IPS-11a (cell line): ENCODE data around the gene AGBL5.

ENCODE experiments used
- H3K4me3 ChIP-seq: one replicate; pipeline ENCODE4 v1.5.1; 2013; ENCODE audit warnings: low read depth, low read length, control low read depth

Gene AGBL5

DNA sequence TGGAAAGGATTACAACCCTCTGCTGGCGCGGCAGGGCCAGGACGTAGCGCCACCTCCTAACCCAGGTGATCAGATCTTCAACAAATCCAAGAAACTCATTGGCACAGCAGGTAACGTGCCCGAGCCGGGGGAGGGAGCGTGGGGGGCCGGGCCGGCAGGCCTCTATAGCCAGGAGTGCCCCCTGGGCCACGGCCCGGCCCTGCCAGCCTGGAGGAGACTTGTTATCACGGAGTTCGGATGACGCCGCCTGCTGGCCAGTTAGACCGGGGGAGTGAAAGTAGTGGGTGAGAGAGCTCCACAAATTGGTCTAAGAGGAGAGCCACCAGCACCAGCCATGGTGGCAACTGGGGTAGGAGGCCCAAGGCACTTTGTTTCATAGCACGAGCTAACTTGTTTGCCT lies 27.3 kb upstream of the AGBL5 start:
- H3K4me3 ChIP-seq: no peak overlapping the region

GRCh38 chr2:27024812-27025211 lies 26.7 kb upstream of the AGBL5 start:
- H3K4me3 ChIP-seq: no peak overlapping the region

- H3K4me3 ChIP-seq: no peak overlapping the region
Measured at GRCh38 chr2:27025281-27025800, 26.1 kb upstream of the AGBL5 start.

GRCh38 chr2:27025861-27026851 lies 25.3 kb upstream of the AGBL5 start:
- no peak overlapping the region for H3K4me3 ChIP-seq

GRCh38 chr2:27027211-27027651 lies 24.2 kb upstream of the AGBL5 start:
- no peak overlapping the region for H3K4me3 ChIP-seq

DNA sequence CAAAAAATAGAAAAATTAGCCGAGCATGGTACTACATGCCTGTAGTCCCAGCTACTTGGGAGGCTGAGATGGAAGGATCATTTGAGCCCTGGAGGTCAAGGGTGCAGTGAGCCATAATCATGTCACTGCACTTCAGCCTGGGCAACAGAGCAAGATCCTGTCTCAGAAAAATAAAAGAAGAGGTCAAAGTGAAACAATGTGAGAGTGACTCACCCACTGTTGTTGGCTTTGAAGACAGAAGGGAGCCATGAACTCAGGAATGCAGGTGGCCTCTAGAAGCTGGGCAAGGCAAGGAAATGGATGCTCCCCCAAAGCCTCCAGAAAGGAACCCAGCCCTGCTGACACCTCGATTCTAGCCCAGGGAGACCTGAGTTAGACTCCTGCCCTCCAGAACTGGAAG lies 22.4 kb upstream of the AGBL5 start:
- no peak overlapping the region for H3K4me3 ChIP-seq

DNA sequence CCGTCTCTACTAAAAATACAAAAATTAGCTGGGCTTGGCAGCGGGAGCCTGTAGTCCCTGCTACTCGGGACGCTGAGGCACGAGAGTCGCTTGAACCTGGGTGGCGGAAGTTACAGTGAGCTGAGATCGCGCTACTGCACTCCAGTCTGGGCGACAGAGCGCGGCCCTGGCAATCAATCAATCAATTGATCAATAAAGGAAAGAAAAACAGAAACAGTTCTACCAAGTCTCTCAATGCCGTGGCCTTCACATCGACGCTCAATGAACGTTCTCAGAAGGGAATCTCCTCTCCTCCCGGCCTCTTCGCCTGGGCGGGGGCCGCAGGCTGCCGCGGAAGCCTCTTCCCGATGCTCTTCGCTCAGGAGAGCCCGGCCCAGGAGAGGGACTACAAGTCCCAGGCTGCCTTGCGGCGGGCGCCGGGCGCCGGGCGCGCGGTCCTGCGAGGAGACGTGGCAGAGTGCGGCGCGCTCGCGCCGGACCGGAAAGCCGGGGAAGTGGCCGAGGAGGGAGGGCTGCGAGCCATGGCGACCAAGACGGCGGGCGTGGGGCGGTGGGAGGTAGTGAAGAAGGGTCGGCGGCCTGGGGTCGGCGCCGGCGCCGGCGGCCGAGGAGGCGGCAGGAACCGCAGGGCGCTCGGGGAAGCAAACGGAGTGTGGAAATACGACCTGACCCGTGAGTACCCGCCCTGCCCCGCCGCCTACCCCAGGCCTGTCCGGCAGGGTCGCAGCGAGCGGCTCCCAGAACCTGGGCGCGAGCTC lies 18.8 kb upstream of the AGBL5 start, which contains the start of gene TMEM214:
Gene TMEM214, plus strand, starts transcription at position 471 of the 758 bp plus-strand sequence. Its CDS starts 51 bp downstream, at position 522.
- H3K4me3 ChIP-seq: peak within 1 kb of the TSS; percentile 71

DNA sequence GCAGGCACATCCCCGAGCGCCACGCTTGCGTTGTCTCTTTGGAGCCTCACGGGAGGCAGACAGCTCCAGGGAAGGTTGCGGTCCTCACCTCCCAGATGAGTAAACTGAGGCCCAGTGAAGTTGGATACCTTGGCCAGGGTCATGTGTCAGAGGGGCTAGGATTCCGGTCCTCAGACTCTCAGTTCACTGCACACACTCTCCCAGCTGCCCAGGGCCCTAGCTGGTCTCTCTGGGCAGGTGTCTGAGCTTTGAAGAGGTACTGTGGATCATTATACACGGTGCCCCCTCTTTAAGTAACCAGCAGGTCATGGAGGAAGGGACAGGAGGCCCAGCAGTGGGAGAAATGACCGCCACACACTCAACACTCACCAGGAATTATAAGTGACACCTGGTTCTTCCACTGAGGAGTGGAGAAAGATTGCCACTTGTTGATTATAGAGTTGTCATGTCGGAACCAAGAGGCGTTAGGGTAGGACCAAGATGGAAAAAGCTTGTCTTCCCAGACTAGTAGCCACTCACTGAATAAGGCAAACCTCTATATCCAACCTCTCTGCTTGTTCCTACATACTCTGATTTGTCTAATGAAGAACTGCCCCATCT lies 18.1 kb upstream of the AGBL5 start:
- H3K4me3 ChIP-seq: peak overlapping the region; percentile 71

DNA sequence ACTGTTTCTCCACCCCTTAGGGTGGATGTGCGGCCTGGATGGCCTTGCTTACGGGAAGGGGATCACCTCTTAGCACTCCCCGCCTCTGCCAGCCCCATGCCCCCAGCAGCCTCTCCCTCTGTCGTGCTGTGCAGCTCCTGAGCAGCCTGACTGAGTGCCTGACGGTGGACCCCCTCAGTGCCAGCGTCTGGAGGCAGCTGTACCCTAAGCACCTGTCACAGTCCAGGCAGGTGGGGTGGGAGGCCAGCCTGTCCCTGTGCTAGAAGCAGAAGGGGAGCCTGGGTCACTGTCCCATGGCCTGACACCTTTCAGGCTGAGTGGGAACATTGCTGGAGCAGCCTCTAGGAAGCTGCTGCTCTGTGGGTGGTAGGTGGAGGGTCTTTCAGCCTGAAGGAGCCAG lies 13.5 kb upstream of the AGBL5 start:
- no peak overlapping the region for H3K4me3 ChIP-seq

- H3K4me3 ChIP-seq: no peak overlapping the region
Measured at GRCh38 chr2:27038631-27039339, 12.7 kb upstream of the AGBL5 start.

- no peak overlapping the region for H3K4me3 ChIP-seq
Measured at GRCh38 chr2:27039426-27039825, 12.0 kb upstream of the AGBL5 start.

DNA sequence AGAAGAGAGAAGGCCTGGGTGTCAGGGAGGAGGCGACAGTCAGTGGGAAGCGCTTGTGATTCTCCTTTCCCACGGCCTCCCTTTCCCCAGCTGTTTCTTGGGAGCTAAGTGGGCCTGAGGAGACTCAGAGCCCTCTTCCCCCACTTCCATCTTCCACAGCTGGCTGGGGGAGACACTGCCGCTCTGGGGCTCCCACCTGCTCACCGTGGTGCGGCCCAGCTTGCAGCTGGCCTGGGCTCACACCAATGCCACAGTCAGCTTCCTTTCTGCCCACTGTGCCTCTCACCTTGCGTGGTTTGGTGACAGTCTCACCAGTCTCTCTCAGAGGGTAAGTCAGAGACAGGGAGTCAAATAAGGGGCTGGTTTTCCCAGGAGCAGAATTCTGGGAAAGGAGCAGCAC lies 11.6 kb upstream of the AGBL5 start:
- H3K4me3 ChIP-seq: no peak overlapping the region

DNA sequence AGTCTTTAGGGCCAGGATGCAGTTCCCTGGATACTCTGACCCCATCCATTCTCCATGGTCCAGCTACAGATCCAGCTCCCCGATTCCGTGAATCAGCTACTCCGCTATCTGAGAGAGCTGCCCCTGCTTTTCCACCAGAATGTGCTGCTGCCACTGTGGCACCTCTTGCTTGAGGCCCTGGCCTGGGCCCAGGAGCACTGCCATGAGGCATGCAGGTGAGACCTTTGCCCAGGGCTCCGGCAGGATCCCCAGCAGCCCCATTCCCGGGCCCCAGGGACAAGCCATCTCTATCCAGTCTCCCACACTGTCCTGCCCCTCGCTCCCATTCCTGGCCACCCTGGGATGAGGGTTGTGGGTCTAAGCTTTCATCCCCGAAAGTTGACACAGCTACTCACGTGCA lies 11.2 kb upstream of the AGBL5 start:
- H3K4me3 ChIP-seq: no peak overlapping the region

- no peak overlapping the region for H3K4me3 ChIP-seq
Measured at GRCh38 chr2:27041752-27042151, 9.7 kb upstream of the AGBL5 start.

- H3K4me3 ChIP-seq: no peak overlapping the region
Measured at GRCh38 chr2:27042159-27042661, 9.3 kb upstream of the AGBL5 start.

- H3K4me3 ChIP-seq: no peak overlapping the region
Measured at GRCh38 chr2:27042985-27043634, 8.4 kb upstream of the AGBL5 start.

- H3K4me3 ChIP-seq: peak overlapping the region; percentile 72
Measured at GRCh38 chr2:27049422-27050280, 1.8 kb upstream of the AGBL5 start.

GRCh38 chr2:27050281-27050995 lies 1.0 kb upstream of the AGBL5 start:
- peak overlapping the region; percentile 72 for H3K4me3 ChIP-seq
